GM04504 (cell line): Measurements from ENCODE around the gene CCDC170.
"Not testable (repeated sequence)": the region's sequence is repeated elsewhere in the genome, so short reads cannot be mapped to it uniquely, and the experiment has no call there.

ENCODE experiments used
- DNase-seq: peaks from one replicate; pipeline ENCODE4 v3.0.0-alpha.2; 2012; ENCODE audit warnings: low read depth

Gene CCDC170, protein sequence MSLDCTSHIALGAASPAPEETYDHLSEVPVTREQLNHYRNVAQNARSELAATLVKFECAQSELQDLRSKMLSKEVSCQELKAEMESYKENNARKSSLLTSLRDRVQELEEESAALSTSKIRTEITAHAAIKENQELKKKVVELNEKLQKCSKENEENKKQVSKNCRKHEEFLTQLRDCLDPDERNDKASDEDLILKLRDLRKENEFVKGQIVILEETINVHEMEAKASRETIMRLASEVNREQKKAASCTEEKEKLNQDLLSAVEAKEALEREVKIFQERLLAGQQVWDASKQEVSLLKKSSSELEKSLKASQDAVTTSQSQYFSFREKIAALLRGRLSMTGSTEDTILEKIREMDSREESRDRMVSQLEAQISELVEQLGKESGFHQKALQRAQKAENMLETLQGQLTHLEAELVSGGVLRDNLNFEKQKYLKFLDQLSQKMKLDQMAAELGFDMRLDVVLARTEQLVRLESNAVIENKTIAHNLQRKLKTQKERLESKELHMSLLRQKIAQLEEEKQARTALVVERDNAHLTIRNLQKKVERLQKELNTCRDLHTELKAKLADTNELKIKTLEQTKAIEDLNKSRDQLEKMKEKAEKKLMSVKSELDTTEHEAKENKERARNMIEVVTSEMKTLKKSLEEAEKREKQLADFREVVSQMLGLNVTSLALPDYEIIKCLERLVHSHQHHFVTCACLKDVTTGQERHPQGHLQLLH

DNA sequence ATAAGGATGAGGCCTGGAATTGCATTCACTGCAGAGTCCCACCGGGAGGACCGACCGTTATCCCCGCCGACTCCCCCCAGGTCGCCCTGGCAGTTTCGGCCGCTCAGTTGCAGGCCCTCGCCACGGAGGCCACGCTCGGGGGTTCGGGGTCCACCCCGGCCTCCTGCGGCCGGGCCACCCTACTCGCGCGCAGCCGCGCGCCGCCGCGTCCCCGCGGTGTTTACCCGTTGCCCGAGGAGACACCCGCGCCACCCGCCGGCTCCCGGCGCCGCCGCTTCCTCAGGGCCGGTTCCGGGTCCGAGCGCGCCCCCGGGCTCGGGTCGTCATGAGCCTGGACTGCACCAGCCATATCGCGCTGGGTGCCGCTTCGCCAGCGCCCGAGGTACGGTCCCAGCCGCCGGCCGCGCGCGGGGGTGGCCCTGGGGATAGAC is at the start of gene CCDC170:
TSS of gene CCDC170 (plus strand) at position 214 of the 431 bp plus-strand sequence. CDS start at position 326, 112 bp downstream.
- no peak for DNase-seq

DNA sequence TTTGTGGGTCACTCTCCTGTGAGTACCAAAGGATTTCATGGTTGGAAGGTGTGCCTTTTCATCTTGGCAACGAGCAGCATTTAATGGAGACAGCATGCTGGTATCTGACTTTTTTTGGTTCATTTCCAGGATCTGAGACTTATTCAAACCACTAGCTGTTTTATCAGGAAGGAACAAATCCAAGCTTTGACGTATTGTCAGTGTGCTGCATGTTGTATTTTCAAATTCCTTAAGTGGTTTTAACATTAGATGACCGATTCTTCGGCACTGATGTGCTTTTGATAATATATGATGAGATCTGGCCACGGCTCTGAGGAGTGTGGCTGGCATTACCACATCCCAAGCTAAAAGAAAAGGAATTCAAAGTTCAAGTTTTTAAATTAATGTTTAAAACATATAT is 48.3 kb upstream of the CCDC170 start:
- no peak for DNase-seq

DNA sequence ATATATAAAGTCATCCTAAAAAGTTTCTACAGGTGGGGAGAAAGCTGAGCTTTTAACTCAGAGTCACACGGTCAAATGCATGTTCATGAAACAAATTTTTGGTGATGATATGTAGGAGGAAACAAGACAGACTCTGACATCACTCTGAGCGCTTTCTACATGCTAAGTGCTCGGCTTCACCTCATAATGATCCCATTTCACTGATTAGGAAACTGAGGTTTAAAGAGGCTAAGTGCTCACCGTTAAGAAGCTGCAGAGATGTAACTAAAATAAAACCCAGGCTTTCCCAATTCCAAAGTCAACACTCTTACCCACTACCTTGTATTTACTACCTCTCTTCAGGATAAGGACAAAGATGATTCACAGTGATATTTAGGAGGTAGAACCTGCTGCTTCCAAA is 46.6 kb upstream of the CCDC170 start:
- no peak for DNase-seq

DNA sequence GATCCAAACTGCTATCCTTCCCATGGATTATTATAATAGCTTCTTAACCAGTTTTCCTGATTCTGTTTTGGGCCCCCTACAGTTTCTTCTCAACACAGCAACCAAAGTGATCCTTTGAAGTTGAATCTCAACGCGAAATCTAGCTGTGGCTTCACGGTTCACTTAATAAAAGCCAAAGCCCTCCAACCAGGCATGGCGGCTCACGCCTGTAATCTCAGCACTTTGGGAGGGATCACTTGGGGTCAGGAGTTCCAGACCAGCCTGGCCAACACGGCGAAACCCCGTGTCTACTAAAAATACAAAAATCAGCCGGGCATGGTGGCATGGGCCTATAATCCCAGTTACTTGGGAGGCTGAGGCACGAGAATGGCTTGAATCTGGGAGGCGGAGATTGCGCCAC is 45.2 kb upstream of the CCDC170 start:
- DNase-seq = no peak

DNA sequence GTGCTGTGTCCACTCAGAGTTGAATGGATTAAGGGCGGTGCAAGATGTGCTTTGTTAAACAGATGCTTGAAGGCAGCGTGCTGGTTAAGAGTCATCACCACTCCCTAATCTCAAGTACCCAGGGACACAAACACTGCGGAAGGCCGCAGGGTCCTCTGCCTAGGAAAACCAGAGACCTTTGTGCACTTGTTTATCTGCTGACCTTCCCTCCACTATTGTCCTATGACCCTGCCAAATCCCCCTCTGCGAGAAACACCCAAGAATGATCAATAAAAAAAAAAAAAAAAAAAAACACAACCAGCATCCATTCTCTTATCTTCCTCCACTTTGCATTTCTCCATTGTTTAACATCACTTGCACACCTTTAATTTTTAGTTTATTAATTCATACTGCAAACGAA is 42.9 kb upstream of the CCDC170 start:
- not testable (repeated sequence) for DNase-seq

DNA sequence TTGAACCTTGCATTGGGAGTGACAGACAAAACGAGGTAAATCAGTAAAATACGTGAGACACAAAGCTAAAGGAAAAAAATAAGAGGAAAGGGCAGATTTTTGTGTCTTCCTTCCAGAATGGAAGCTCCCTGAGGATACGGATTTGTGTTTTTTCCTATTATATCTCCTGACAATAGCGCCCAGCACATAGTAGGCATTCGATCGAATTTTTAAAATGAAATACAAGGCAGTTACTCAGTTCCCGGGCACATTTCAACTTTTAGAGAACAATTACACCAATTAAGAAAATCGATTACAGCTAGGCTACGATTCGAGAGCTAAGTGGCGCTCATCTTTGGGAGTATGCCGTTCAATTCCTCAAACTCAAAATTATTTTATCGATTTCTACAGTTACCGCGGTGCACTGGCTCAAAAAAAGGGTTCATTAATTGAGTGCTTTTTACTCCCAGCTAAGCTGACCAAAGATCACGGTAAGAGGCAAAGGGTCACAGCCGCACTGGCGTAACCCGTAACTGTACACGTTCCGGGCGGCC is 42.3 kb upstream of the CCDC170 start:
- no peak for DNase-seq

DNA sequence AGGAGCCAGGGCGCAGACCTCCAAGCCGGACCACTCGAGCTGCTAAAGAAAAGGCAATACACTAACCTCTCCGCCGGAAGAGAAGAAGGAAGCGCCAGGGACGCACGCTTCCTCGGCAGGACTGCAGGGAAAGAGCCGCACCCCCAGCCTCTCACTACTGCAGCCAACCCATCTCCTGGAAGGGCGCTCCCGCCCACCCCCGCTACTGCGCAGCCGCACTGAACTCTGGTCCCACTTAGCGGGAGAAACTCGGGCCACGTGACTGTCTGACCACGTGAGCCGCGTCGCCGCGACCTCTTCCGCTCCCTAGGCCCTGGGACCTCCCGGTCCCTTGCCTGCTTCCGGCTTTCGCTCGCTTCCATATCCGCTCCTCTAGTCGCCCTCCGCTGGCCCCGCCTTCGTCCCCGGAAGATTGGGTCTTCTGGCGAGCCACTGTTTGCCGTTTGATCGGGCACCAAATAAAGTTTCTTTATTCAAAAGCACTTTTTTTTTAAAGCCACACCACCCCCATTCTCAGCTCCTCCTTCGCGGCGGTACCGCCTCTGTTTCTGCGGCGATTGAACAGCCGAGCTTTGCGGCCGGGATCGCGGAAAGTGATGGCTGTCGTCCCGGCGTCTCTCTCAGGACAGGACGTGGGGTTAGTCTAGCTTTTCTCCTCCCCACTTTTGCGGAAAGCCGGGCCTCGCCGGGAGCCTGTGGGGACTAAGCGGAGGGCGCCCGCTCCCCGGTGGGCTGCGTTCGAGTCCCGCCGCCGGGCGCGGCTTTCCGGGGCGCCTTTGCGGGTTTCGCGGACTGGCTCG is 41.7 kb upstream of the CCDC170 start, which contains the start of gene RMND1:
TSS of gene RMND1 (minus strand) at position 177 of the 800 bp plus-strand sequence. CDS start 6,315 bp downstream, outside the sequence.
- DNase-seq = peak; percentile 100

DNA sequence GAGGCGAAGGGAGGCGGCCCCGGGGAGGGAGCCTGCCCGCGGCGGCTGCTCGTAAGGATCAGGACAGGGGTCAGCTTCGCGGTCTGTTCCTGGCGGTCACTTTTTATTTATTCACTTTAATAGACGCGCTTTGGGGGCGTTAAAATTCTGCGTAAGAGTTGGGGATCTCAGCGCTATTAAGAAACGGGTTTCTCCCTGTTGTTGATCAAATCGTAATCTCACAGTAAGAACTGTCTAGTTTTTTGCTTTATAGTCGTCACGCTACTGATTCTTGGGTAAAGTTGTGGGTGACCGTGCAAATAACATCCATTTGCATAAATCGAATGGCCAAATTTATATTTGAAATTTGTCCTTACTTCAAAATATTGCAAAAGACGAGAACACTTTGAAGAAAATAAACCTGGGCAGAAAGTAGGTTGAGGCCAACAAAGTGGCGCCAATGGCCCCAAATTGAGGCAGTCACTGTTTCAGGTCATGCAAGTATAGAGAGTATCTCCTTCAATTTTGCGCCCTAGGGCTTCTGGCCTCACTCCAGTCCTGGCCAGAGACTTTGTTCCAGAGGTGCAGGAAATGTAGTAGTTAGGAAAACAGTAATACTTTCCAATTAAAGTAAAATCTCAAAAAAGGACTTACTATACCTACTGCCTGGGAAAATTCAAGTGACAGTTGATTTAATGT is 40.9 kb upstream of the CCDC170 start:
- no peak for DNase-seq

DNA sequence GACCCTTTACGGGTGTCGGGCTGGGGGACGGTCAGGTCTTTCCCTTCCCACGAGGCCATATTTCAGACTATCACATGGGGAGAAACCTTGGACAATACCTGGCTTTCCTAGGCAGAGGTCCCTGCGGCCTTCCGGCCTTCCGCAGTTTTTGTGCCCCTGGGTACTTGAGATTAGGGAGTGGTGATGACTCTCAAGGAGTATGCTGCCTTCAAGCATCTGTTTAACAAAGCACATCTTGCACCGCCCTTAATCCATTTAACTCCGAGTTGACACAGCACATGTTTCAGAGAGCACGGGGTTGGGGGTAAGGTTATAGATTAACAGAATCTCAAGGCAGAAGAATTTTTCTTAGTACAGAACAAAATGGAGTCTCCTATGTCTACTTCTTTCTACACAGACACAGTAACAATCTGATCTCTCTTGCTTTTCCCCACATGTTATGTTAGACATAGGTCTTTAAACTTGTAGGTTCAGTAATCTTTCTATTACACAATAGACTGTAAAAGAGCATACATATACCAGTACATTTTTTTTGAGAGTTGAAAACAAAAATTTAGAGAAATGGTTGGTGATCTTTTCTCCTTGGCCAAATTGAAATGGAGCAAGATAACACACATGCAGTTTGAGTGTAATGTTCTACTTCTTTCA is 37.9 kb upstream of the CCDC170 start:
- not testable (repeated sequence) for DNase-seq

DNA sequence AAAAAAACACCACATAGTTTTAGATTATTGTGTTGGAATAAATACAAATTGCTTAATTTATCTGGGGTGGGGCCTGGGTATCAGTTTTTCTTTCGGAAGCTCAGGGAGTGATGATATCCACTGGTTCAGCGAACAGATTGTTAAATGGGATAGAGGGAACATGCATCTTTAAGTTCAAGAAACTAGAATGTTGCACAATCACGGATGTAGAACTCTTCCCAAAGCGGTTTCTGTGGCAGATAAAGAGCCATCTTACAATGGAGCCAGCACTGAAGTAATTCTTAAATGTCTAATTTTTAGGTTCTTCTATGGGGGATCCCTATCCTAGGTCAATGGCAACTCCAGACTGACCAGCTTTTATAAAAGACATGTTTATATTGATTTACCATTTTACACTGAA is 32.1 kb upstream of the CCDC170 start:
- DNase-seq = no peak

DNA sequence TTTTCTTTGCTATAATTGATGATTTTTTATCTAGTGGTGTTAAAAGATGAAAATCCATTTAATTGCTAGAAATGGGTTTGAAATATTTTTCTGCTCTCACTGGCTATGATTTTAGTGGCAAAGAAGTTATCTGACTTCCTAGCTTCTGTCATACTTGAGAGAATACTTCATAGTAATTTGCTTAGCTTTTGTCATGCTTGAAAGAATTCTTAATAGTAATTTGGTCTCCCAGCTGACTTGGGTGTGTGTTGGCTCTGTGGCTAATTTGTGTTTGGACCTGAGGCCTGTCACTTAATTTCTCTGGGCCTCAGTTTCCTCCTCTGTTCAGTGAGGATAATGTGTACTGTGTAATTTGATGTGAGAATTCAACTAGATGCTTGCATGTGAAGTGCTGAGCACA is 29.1 kb upstream of the CCDC170 start:
- no peak for DNase-seq

DNA sequence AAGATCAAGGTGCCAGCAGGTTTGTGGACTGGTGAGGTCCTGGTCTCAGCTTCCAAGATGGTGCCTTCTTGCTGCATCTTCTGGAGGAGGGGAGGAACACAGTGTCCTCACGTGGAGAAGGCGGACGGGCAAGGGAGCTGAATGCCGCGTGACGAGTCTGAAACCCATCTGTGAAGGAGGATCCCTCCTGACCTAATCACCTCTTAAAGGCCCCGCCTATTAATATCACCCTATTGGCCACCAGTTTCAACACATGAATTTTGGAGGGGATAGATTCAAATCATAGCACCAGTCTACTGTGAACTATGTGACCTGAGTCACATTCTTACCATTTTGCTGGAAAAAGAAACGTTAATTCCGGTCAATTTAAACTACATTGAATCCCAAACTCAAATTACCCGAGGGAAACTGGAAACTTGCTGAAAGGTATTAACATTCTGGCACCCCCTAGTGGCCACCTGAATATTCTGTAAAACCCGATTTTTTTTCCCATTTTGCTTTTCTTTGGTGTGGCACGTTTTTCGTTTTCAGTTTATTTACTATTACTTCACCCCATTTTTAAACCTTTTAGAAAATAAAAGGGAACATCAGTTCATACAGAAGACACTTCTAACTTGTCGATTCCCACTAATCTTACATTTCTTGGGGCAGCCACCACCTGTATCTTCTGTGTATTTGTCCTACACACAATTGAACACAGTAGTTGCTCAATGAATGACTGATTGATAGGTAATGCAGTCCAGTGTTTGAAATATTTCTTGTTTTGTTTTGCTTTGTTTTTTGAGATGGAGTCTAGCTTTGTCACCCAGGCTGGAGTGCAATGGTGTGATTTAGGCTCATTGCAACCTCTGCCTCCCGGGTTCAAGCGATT is 17.9 kb upstream of the CCDC170 start:
- DNase-seq = no peak

DNA sequence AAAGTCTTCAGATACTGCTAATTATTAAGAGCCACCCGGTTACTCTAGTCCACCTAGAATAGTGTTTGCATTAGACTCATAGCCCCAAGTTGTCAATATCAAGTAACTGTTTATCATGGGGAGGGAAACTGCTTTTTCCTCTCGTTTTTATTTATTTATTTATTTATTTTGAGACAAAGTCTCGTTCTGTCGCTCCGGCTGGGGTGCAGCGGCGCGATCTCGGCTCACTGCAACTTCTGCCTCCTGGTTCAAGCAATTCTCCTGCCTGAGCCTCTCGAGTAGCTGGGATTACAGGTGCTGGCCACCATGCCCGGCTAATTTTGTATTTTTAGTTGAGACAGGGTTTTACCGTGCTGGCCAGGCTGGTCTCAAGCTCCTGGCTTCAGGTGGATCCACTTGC is 16.1 kb upstream of the CCDC170 start:
- DNase-seq = no peak

DNA sequence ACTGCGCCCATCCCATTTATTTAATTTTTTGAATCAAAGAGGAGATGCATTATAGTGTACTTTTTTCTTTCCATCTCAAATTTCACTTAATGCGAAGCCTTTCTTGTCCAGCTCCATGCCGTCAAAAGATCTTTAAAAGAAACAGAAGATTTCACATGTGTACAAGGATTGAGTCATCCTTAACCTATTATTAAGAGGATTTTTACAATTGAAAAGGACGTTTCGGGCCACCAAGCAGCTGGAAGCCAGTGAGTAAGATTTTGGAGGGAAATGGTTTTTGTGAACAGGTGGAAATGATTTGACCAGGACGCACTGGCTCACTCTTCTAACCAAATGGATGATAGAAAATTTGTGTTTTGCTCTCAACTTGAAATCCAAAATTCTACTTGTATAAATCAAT is 15.1 kb upstream of the CCDC170 start:
- no peak for DNase-seq

DNA sequence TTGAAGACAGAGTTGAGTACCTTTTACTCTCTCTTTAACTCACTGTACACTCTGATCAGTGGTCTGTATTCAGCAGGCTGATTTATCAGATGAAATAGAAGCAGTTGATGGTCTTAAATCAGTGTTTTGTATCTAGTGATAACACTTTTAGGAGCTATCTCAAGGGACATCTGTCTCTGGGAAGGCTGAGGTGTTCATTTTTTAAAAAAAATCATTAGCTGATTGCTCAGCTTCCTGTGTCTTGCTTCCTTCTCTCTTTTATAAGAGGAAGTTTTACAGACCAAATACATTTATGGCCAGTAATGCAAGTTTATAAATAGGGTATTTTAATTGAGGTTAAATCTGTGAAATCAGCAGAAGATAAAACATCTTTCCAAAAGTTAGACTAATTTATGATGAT is 12.0 kb upstream of the CCDC170 start:
- DNase-seq = no peak

DNA sequence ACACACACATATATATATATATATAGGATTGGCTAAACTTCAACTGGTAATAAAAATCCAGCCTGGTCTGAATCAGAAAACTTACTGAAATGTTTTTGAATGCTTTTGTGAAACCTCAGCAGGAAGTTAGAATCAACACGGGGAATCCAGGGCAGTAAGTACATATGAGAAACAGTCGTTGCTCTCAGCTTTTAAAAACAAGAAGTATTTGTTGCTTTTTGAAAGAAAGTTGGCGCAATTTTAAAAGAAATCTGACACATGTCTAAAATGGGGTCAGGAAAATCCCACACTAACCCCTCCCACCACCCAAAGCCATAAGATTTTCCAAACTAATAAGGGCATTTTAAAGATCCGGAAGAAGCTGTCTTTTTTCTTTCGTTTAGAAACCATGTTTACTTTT is 11.5 kb upstream of the CCDC170 start:
- DNase-seq = no peak

DNA sequence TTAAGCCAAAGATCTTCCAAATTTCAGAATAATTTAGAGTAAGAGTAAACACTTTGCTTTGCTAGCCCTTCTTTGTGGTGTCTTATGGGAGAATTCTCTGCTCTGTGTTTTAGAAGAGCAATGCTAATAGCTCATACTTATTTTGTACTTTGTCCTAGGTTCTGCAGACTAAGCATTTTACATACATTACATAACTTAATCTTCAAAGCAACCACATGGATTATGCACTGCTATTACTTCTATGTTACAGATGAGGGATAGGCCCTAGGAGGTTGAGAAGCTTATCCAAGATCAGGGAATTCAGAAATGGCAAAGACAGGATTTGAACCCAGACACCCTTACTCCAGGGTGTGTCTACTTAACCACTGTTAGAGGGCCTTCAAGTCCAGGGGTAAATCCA is 9.8 kb upstream of the CCDC170 start:
- DNase-seq = no peak

DNA sequence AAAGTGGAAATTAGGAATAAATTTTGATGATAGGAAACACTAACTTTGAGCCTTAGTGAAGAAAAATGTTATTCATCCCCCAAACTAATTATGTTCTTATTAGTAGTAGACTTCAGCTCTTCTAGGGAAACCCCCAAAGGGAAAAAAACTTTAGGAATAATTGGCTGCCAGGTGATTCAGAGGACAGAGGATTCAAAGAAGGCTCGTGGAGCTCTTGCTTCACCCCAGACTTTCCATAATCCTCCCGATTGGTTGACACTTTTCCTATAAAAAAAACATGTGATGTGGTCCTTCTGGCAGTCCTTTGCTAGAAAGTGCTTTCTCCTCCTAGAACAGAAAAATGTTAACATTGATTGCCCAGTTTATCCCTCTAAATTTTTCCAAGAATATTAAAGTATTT is 5.6 kb upstream of the CCDC170 start:
- no peak for DNase-seq

DNA sequence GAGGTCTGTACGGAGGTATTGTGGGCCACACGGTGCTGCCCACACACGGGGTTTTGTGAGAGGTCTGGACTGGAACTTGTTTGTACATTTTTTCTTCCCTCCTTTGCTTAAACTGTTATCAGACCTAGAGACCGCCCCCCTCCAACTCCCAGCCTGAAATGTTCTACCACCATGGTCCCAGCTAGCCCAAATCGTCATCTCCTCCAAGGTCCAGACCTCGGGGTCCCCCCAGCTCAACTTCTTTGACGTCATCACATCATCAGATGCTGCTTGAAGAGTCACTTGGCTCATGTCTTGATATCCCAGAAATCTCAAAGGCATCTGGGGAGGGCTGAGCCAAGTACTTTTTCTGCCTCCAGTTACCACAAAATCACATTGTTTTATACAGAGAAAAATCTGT is 2.8 kb upstream of the CCDC170 start:
- no peak for DNase-seq

DNA sequence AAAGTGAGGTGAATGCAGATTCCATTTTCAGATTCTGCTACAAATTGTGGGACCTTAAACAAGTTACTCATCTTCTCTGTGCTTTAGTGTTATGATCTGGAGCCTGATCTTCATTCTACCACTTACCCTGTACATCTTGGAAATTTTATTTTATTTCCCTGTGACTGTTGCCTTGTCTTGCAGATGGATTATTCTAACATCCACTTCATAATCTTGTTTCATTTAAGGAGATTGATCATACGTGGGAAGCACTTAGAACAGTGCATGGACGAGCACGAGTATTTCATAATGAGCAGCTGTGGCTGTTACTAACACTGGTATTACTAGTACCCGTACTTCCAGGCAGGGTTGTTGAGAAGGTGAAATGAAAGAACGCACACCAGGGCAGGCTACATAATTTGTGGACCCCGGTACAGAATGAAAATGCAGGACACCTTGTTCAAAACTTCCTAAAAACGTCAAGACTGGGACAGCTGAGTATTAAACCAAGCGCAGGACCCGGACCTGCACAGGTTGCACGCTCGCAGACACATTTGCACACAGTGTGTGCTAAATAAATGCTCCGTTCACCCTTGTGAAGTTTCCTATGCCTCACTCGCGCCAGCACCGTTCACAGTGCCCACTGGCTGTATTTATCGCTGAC is 535 bp upstream of the CCDC170 start:
- no peak for DNase-seq
